Measurements from ENCODE around the gene NOL7. TPM values are rescaled to one million over a fixed set of nuclear protein-coding genes. Genes with fewer than 3 reads are reported as not detected.

Gene NOL7
- total and polyA plus RNA-seq, 4 donors, result 25.6 to 43.0 (median 31.0) TPM

DNA sequence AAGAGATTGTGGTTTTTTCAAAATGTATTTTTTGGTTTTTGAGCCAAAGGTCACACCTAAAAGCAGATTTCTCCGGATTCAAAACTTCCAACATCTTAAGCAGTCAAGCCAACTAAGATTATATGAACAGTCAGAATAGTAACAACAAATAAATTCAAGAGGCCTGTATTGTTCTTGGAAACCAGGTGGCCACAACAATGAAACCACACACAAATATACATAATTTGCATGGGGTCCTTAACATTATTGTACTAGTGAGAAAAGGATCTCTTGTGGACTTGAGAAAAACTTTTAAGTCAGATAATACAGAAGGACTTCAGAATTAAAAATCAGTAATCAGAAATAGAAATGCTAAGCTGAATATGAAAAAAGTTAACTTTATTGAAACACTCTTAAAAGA is 40.6 kb downstream of the NOL7 start:
- Histone ChIP-seq H3K9me3 (ENCODE audit: control insufficient read depth in 4 of 4, low read length in 3 of 4) (peaks cover 0 to 1% (median 0%) of the 10 kb centered on the region in 4 donors), H3K27me3 (ENCODE audit: control insufficient read depth in 4 of 4, insufficient read depth in 4 of 4, low read length in 3 of 4) (no peaks in the 10 kb centered on the region), H3K36me3 (ENCODE audit: control insufficient read depth in 4 of 4, insufficient read depth in 3 of 4, low read depth in 1 of 4, low read length in 3 of 4) (peaks cover 0 to 3% (median 2%) of the 10 kb centered on the region in 4 donors), H3K9ac (ENCODE audit: low read depth in 1 of 2, low read length in 2 of 2) (no peak overlapping the region), H3K4me3 (ENCODE audit: low read depth in 1 of 3, low read length in 3 of 3) (no peak overlapping the region), H3K27ac (ENCODE audit: low read depth in 1 of 2, low read length in 2 of 2) (no peak overlapping the region), H3K4me1 (ENCODE audit: control insufficient read depth in 4 of 4, insufficient read depth in 4 of 4, low read length in 3 of 4) (peaks cover 0 to 3% (median 0%) of the 10 kb centered on the region in 4 donors)
- WGBS, result 93% methylated on average over 1 of the region's 1 CpG
- no peak for DNase-seq (ENCODE audit: low spot score)
- TF ChIP-seq, protein P1, sequence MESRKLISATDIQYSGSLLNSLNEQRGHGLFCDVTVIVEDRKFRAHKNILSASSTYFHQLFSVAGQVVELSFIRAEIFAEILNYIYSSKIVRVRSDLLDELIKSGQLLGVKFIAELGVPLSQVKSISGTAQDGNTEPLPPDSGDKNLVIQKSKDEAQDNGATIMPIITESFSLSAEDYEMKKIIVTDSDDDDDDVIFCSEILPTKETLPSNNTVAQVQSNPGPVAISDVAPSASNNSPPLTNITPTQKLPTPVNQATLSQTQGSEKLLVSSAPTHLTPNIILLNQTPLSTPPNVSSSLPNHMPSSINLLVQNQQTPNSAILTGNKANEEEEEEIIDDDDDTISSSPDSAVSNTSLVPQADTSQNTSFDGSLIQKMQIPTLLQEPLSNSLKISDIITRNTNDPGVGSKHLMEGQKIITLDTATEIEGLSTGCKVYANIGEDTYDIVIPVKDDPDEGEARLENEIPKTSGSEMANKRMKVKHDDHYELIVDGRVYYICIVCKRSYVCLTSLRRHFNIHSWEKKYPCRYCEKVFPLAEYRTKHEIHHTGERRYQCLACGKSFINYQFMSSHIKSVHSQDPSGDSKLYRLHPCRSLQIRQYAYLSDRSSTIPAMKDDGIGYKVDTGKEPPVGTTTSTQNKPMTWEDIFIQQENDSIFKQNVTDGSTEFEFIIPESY (IDR thresholded peaks at IDR 0.05), result no peak
- TF ChIP-seq FOXA2 (IDR thresholded peaks at IDR 0.05), result no peak
- no peak for TF ChIP-seq JUND (IDR thresholded peaks at IDR 0.05)
- no peak for TF ChIP-seq SP1 (IDR thresholded peaks at IDR 0.05)
- TF ChIP-seq, protein P2, sequence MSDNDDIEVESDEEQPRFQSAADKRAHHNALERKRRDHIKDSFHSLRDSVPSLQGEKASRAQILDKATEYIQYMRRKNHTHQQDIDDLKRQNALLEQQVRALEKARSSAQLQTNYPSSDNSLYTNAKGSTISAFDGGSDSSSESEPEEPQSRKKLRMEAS (IDR thresholded peaks at IDR 0.05), result no peak
- TF ChIP-seq EGR1 (IDR thresholded peaks at IDR 0.05; ENCODE audit: low read depth in 2 of 2), result no peak
- TF ChIP-seq HNF4G (IDR thresholded peaks at IDR 0.05), result no peak

DNA sequence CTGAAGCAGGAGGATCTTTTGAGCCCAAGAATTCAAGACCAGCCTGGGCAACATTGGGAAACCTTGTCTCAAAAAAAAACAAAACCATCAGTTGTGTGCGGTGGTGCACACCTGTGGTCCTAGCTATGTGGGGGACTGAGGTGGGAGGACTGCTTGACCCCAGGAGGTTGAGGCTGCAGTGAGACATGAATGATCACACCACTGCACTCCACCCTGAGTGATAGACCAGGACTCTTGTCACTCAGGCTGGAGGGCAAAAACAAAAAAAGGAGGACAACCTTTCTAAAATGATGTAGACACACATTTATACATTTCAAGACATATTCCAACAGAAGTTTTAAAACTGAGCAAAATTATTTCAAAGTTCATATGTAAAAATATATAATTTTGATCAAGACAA is 45.1 kb downstream of the NOL7 start:
- no peak overlapping the region for H3K9ac ChIP-seq (ENCODE audit: low read depth in 1 of 2, low read length in 2 of 2)
- no peak overlapping the region for H3K27ac ChIP-seq (ENCODE audit: low read depth in 1 of 2, low read length in 2 of 2)
- H3K27me3 ChIP-seq (ENCODE audit: control insufficient read depth in 4 of 4, insufficient read depth in 4 of 4, low read length in 3 of 4), result no peaks in the 10 kb centered on the region
- peaks cover 0 to 1% (median 0%) of the 10 kb centered on the region in 4 donors for H3K9me3 ChIP-seq (ENCODE audit: control insufficient read depth in 4 of 4, low read length in 3 of 4)
- no peak for DNase-seq (ENCODE audit: low spot score)
- no peak overlapping the region for H3K4me3 ChIP-seq (ENCODE audit: low read depth in 1 of 3, low read length in 3 of 3)
- 98% methylated on average over 1 of the region's 1 CpG for WGBS
- H3K36me3 ChIP-seq (ENCODE audit: control insufficient read depth in 4 of 4, insufficient read depth in 3 of 4, low read depth in 1 of 4, low read length in 3 of 4), result no peaks in the 10 kb centered on the region
- peaks cover 3 to 18% (median 13%) of the 10 kb centered on the region in 4 donors for H3K4me1 ChIP-seq (ENCODE audit: control insufficient read depth in 4 of 4, insufficient read depth in 4 of 4, low read length in 3 of 4)
- TF ChIP-seq, protein P3, sequence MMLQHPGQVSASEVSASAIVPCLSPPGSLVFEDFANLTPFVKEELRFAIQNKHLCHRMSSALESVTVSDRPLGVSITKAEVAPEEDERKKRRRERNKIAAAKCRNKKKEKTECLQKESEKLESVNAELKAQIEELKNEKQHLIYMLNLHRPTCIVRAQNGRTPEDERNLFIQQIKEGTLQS (IDR thresholded peaks at IDR 0.05), result no peak
- TF ChIP-seq RAD21 (IDR thresholded peaks at IDR 0.05) (no peak), FOXA2 (IDR thresholded peaks at IDR 0.05) (no peak), RXRA (IDR thresholded peaks at IDR 0.05) (no peak), HNF4G (IDR thresholded peaks at IDR 0.05) (no peak), GABPA (IDR thresholded peaks at IDR 0.05 in 1 of 2, conservative IDR thresholded peaks at IDR 0.05 in 1 of 2) (no peak), NR2F2 (IDR thresholded peaks at IDR 0.05) (no peak)

DNA sequence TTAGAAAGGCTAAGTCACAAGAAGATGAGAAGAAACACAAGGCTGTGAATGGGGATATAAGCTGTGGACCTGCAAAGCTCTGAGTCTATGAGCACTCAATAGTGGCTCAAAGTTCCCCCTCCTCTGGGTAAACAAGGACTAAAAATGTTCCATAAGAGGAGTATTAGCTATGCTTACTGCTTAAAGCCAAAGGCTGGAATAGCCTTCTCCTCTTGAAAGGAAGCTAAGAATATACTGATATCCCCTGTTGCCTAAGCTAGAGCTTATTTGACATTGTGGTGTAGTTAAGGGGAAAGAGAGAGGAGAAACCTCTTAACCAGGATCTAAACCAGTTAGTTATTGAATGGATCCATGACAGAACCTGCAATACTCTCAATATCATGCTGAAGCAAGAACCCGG is 45.8 kb downstream of the NOL7 start:
- no peaks in the 10 kb centered on the region for H3K27me3 ChIP-seq (ENCODE audit: control insufficient read depth in 4 of 4, insufficient read depth in 4 of 4, low read length in 3 of 4)
- no peak overlapping the region for H3K9ac ChIP-seq (ENCODE audit: low read depth in 1 of 2, low read length in 2 of 2)
- H3K36me3 ChIP-seq (ENCODE audit: control insufficient read depth in 4 of 4, insufficient read depth in 3 of 4, low read depth in 1 of 4, low read length in 3 of 4), result no peaks in the 10 kb centered on the region
- H3K4me3 ChIP-seq (ENCODE audit: low read depth in 1 of 3, low read length in 3 of 3), result no peak overlapping the region
- peaks cover 3 to 18% (median 13%) of the 10 kb centered on the region in 4 donors for H3K4me1 ChIP-seq (ENCODE audit: control insufficient read depth in 4 of 4, insufficient read depth in 4 of 4, low read length in 3 of 4)
- 100% methylated on average over 1 of the region's 1 CpG for WGBS
- no peak overlapping the region for H3K27ac ChIP-seq (ENCODE audit: low read depth in 1 of 2, low read length in 2 of 2)
- DNase-seq (ENCODE audit: low spot score), result no peak
- H3K9me3 ChIP-seq (ENCODE audit: control insufficient read depth in 4 of 4, low read length in 3 of 4), result peaks cover 0 to 1% (median 0%) of the 10 kb centered on the region in 4 donors
- TF ChIP-seq, protein P1 (IDR thresholded peaks at IDR 0.05), result no peak
- TF ChIP-seq SP1 (IDR thresholded peaks at IDR 0.05), result no peak
- TF ChIP-seq, protein P3 (IDR thresholded peaks at IDR 0.05), result no peak
- TF ChIP-seq, protein P4, sequence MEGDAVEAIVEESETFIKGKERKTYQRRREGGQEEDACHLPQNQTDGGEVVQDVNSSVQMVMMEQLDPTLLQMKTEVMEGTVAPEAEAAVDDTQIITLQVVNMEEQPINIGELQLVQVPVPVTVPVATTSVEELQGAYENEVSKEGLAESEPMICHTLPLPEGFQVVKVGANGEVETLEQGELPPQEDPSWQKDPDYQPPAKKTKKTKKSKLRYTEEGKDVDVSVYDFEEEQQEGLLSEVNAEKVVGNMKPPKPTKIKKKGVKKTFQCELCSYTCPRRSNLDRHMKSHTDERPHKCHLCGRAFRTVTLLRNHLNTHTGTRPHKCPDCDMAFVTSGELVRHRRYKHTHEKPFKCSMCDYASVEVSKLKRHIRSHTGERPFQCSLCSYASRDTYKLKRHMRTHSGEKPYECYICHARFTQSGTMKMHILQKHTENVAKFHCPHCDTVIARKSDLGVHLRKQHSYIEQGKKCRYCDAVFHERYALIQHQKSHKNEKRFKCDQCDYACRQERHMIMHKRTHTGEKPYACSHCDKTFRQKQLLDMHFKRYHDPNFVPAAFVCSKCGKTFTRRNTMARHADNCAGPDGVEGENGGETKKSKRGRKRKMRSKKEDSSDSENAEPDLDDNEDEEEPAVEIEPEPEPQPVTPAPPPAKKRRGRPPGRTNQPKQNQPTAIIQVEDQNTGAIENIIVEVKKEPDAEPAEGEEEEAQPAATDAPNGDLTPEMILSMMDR (IDR thresholded peaks at IDR 0.05; ENCODE audit: low read depth, low read length, missing input control), result no peak
- TF ChIP-seq RAD21 (IDR thresholded peaks at IDR 0.05), result no peak
- TF ChIP-seq FOXA2 (IDR thresholded peaks at IDR 0.05), result no peak
- TF ChIP-seq YY1 (IDR thresholded peaks at IDR 0.05), result no peak
- no peak for TF ChIP-seq JUND (IDR thresholded peaks at IDR 0.05)
- TF ChIP-seq NR2F2 (IDR thresholded peaks at IDR 0.05), result no peak
- TF ChIP-seq HNF4A (conservative IDR thresholded peaks at IDR 0.05), result no peak
- TF ChIP-seq, protein P5, sequence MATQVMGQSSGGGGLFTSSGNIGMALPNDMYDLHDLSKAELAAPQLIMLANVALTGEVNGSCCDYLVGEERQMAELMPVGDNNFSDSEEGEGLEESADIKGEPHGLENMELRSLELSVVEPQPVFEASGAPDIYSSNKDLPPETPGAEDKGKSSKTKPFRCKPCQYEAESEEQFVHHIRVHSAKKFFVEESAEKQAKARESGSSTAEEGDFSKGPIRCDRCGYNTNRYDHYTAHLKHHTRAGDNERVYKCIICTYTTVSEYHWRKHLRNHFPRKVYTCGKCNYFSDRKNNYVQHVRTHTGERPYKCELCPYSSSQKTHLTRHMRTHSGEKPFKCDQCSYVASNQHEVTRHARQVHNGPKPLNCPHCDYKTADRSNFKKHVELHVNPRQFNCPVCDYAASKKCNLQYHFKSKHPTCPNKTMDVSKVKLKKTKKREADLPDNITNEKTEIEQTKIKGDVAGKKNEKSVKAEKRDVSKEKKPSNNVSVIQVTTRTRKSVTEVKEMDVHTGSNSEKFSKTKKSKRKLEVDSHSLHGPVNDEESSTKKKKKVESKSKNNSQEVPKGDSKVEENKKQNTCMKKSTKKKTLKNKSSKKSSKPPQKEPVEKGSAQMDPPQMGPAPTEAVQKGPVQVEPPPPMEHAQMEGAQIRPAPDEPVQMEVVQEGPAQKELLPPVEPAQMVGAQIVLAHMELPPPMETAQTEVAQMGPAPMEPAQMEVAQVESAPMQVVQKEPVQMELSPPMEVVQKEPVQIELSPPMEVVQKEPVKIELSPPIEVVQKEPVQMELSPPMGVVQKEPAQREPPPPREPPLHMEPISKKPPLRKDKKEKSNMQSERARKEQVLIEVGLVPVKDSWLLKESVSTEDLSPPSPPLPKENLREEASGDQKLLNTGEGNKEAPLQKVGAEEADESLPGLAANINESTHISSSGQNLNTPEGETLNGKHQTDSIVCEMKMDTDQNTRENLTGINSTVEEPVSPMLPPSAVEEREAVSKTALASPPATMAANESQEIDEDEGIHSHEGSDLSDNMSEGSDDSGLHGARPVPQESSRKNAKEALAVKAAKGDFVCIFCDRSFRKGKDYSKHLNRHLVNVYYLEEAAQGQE (IDR thresholded peaks at IDR 0.05), result no peak
- TF ChIP-seq GABPA (IDR thresholded peaks at IDR 0.05 in 1 of 2, conservative IDR thresholded peaks at IDR 0.05 in 1 of 2), result no peak
- TF ChIP-seq FOXA1 (IDR thresholded peaks at IDR 0.05), result no peak
- TF ChIP-seq TAF1 (conservative IDR thresholded peaks at IDR 0.05), result no peak

Measured in liver (tissue), 9 donors.